ENCODE results near the gene KIFAP3.

KIFAP3 gene

DNA sequence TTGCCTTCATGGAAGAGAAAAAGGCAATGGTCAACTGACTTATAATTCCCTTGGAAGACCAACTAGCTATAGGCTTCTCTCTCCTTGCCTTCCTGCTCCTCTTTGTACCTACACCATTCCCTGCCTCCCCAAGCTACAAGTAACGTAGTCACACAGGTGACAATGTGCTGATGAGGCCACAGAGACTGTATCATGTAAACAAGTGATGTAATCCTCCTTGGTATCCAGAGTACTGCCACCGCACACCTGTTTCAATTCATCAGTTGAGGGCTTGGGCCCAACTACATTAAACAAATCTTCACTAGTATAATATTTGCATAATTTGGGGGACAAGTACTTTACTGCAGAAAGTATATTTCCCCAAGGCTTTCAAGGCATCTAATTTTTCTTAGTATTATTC lies 104.4 kb downstream of the KIFAP3 start:
- TF ChIP-seq, protein P1, sequence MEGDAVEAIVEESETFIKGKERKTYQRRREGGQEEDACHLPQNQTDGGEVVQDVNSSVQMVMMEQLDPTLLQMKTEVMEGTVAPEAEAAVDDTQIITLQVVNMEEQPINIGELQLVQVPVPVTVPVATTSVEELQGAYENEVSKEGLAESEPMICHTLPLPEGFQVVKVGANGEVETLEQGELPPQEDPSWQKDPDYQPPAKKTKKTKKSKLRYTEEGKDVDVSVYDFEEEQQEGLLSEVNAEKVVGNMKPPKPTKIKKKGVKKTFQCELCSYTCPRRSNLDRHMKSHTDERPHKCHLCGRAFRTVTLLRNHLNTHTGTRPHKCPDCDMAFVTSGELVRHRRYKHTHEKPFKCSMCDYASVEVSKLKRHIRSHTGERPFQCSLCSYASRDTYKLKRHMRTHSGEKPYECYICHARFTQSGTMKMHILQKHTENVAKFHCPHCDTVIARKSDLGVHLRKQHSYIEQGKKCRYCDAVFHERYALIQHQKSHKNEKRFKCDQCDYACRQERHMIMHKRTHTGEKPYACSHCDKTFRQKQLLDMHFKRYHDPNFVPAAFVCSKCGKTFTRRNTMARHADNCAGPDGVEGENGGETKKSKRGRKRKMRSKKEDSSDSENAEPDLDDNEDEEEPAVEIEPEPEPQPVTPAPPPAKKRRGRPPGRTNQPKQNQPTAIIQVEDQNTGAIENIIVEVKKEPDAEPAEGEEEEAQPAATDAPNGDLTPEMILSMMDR (IDR thresholded peaks at IDR 0.05; ENCODE audit: insufficient read depth, low read depth, low read length, missing control alignments), result no peak
- DNase-seq (ENCODE audit: low read depth), result no peak
- H3K4me3 ChIP-seq (ENCODE audit: low read length), result no peak overlapping the region

DNA sequence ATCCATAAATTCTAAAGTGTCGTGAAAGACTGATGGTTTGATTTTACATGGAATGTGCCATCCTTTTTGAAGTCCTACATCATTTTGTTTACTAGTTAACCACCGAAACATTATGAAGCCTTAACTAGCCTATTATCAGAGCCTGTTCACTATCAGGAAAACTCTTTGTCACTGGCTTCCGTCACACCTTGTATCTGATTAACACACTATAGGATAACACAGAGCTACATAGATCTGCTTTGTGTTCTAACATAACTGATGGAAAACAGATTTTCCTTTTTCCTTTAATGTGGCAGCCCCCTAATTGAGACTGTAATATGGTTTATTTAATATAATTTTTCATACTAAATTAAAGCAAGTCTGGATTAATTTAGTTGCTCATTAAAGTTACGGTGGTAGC lies 106.3 kb downstream of the KIFAP3 start:
- no peak for DNase-seq (ENCODE audit: low read depth)
- TF ChIP-seq, protein P1 (IDR thresholded peaks at IDR 0.05; ENCODE audit: insufficient read depth, low read depth, low read length, missing control alignments), result no peak
- no peak overlapping the region for H3K4me3 ChIP-seq (ENCODE audit: low read length)

DNA sequence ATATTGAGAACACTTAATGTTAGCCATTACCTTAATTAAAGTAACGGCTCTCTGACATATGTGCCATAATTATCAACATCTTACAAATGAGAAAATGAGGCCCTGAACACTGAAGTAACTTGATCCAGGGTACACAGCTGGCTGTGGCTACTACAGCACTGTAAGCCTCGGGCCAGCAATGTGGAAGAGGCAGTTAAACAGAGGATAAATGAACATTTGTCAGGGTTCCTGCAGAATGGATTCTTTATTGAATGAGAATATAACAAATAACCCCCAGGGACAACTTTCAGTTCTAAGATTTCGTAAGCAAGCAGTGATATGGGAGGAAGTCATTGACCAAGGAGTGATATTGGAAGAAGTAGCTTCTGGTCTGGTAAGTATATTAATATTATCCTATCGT lies 110.3 kb downstream of the KIFAP3 start:
- no peak for DNase-seq (ENCODE audit: low read depth)
- TF ChIP-seq, protein P1 (IDR thresholded peaks at IDR 0.05; ENCODE audit: insufficient read depth, low read depth, low read length, missing control alignments), result no peak
- H3K4me3 ChIP-seq (ENCODE audit: low read length), result no peak overlapping the region

DNA sequence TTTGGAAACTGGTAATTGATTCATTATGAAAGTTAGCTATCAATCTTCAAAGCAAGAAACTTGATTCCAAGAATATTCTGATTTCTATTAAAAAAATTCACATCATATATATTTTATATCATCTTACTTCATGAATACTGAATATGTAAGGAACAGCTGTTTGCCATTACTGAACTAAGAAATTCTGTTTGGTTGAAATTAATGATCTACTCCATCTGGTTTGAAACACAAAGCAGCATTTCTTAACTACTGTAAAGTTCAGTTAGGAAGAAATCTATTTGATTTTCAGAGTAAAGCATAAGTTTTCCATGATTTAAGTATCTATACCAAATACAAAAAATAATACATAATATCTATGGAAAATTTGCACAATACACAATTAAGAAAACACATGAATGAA lies 114.8 kb downstream of the KIFAP3 start:
- TF ChIP-seq, protein P1 (IDR thresholded peaks at IDR 0.05; ENCODE audit: insufficient read depth, low read depth, low read length, missing control alignments), result no peak
- DNase-seq (ENCODE audit: low read depth), result no peak
- no peak overlapping the region for H3K4me3 ChIP-seq (ENCODE audit: low read length)

DNA sequence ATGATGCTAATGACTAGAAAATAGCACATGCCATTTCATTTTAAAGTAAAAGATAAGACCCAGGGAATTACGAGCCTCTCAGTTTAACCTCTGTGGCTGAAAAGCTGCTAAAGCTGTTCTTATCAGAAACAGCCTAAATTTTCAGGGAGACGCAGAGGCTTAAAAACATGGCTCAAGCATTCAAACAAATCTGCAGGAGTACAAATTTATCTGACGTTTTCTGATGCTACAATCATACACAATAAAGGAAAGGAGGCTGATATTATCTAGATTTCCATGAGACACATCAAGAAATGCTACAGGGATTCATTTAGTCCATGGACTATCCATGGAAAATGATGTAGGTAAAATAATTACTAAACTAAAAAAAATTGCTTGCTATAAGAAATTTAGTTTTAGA lies 115.5 kb downstream of the KIFAP3 start:
- H3K4me3 ChIP-seq (ENCODE audit: low read length), result no peak overlapping the region
- no peak for DNase-seq (ENCODE audit: low read depth)
- TF ChIP-seq, protein P1 (IDR thresholded peaks at IDR 0.05; ENCODE audit: insufficient read depth, low read depth, low read length, missing control alignments), result no peak

DNA sequence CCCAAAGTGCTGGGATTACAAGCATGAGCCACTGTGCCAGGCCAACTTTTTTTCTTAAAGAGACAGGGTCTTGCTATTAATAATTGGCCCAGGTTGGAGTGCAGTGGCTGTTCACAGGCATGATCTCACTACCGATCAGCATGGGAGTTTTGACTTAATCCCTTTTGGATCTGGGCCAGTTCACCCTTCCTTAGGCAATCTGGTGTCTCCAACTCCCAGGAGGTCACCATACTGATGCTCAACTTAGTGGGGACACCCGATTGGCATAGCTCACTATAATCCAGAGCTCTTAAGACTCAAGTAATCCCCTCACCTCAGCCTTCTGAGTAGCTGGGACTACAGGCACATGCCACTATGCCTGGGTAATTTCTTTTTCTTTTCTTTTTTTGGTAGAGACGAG lies 116.6 kb downstream of the KIFAP3 start:
- no peak overlapping the region for H3K4me3 ChIP-seq (ENCODE audit: low read length)
- DNase-seq (ENCODE audit: low read depth), result no peak
- TF ChIP-seq, protein P1 (IDR thresholded peaks at IDR 0.05; ENCODE audit: insufficient read depth, low read depth, low read length, missing control alignments), result no peak

DNA sequence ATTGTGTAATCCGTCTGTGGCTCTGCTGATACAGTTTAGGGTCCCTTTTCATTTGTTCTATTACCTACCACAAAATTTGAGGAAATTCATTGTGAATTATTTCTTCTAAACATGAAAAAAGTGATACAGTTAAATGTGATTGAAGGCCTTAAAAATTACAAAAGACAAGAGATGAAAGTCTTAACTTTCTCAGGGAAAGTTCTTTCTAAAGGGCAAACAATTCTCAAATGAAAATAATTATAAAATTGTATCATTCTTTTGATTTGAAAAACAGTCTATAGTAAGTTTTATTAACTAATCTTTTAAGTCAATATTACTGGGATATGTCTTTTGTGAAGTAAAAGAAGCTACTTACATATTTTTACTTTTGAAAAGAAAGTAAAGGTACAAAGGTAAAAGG lies 123.4 kb downstream of the KIFAP3 start:
- no peak overlapping the region for H3K4me3 ChIP-seq (ENCODE audit: low read length)
- DNase-seq (ENCODE audit: low read depth), result no peak
- TF ChIP-seq, protein P1 (IDR thresholded peaks at IDR 0.05; ENCODE audit: insufficient read depth, low read depth, low read length, missing control alignments), result no peak
